NCI-H187 (cell line): ENCODE measurements around the gene CACNA1B.
A peak's percentile ranks its signal among the peaks of the same experiment; 100 is the strongest.

Source experiments
- DNase-seq, 2 experiments: peaks; one replicate each; lab custom pipeline; 2025; lab: John Stamatoyannopoulos, UW

CACNA1B gene

GRCh38 chr9:137986268-137987099, 108.9 kb downstream of the CACNA1B start:
- DNase-seq, result no peak

- DNase-seq, result no peak
Observed at GRCh38 chr9:137987244-137988030, 109.9 kb downstream of the CACNA1B start.

GRCh38 chr9:137988051-137988450, 110.5 kb downstream of the CACNA1B start:
- no peak for DNase-seq

- no peak for DNase-seq
Observed at GRCh38 chr9:137988701-137989100, 111.1 kb downstream of the CACNA1B start.

GRCh38 chr9:137989156-137989555, 111.6 kb downstream of the CACNA1B start:
- no peak for DNase-seq

- DNase-seq, result no peak
Observed at GRCh38 chr9:137989999-137990715, 112.6 kb downstream of the CACNA1B start.

- no peak for DNase-seq
Observed at GRCh38 chr9:138003485-138004190, 126.1 kb downstream of the CACNA1B start.

GRCh38 chr9:138006576-138007233, 129.1 kb downstream of the CACNA1B start:
- DNase-seq, result no peak

GRCh38 chr9:138007566-138007917, 130.0 kb downstream of the CACNA1B start:
- no peak for DNase-seq

- DNase-seq, result no peak
Observed at GRCh38 chr9:138007918-138008841, 130.6 kb downstream of the CACNA1B start.

- DNase-seq, result no peak
Observed at GRCh38 chr9:138009016-138009802, 131.6 kb downstream of the CACNA1B start.

GRCh38 chr9:138009803-138010690, 132.5 kb downstream of the CACNA1B start:
- no peak for DNase-seq

- DNase-seq, result peak in 1 of 2 experiments; percentile 28
Observed at GRCh38 chr9:138010861-138011260, 133.3 kb downstream of the CACNA1B start.

- DNase-seq, result no peak
Observed at GRCh38 chr9:138011951-138012500, 134.4 kb downstream of the CACNA1B start.

GRCh38 chr9:138013273-138013672, 135.7 kb downstream of the CACNA1B start:
- no peak for DNase-seq

GRCh38 chr9:138013836-138014562, 136.4 kb downstream of the CACNA1B start:
- no peak for DNase-seq

GRCh38 chr9:138014563-138014945, 137.0 kb downstream of the CACNA1B start:
- no peak for DNase-seq
